ENCODE results near the gene CMA1. TPM values are rescaled to one million over a fixed set of nuclear protein-coding genes. Genes with fewer than 3 reads are reported as not detected.

The CMA1 gene
- total and polyA plus RNA-seq, 2 donors from 2014 or later, result 2.1 TPM; not detected in 1

Other genes with a start within 250 kb of the CMA1 start
- gene TGM1, start 245.1 kb downstream of the CMA1 start, total RNA-seq, result 13.1 TPM
- 4.5 TPM for gene TGM1, start 245.1 kb downstream of the CMA1 start, polyA plus RNA-seq (ENCODE audit: insufficient read depth, low read depth, low replicate concordance)
- gene RABGGTA, start 236.7 kb downstream of the CMA1 start, total RNA-seq, result 33.9 TPM
- 25.8 TPM for gene RABGGTA, start 236.7 kb downstream of the CMA1 start, polyA plus RNA-seq (ENCODE audit: insufficient read depth, low read depth, low replicate concordance)
- gene DHRS1, start 208.5 kb downstream of the CMA1 start, total RNA-seq, result 32.7 TPM
- gene DHRS1, start 208.5 kb downstream of the CMA1 start, polyA plus RNA-seq (ENCODE audit: insufficient read depth, low read depth, low replicate concordance), result 56.7 TPM
- gene NOP9, start 208.4 kb downstream of the CMA1 start, total RNA-seq, result 25.7 TPM
- 8.6 TPM for gene NOP9, start 208.4 kb downstream of the CMA1 start, polyA plus RNA-seq (ENCODE audit: insufficient read depth, low read depth, low replicate concordance)
- gene CIDEB, start 200.3 kb downstream of the CMA1 start, total RNA-seq, result 22.4 TPM
- gene CIDEB, start 200.3 kb downstream of the CMA1 start, polyA plus RNA-seq (ENCODE audit: insufficient read depth, low read depth, low replicate concordance), result 49.7 TPM
- gene LTB4R2, start 198.1 kb downstream of the CMA1 start, total RNA-seq, result 9.2 TPM
- gene LTB4R2, start 198.1 kb downstream of the CMA1 start, polyA plus RNA-seq (ENCODE audit: insufficient read depth, low read depth, low replicate concordance), result 0.67 TPM
- gene LTB4R, start 196.8 kb downstream of the CMA1 start, total RNA-seq, result 9.3 TPM
- 4.6 TPM for gene LTB4R, start 196.8 kb downstream of the CMA1 start, polyA plus RNA-seq (ENCODE audit: insufficient read depth, low read depth, low replicate concordance)
- 57.5 TPM for gene ADCY4, start 173.2 kb downstream of the CMA1 start, total RNA-seq
- 19.2 TPM for gene ADCY4, start 173.2 kb downstream of the CMA1 start, polyA plus RNA-seq (ENCODE audit: insufficient read depth, low read depth, low replicate concordance)
- 19.5 TPM for gene RIPK3, start 168.3 kb downstream of the CMA1 start, total RNA-seq
- 5.1 TPM for gene RIPK3, start 168.3 kb downstream of the CMA1 start, polyA plus RNA-seq (ENCODE audit: insufficient read depth, low read depth, low replicate concordance)
- 45.3 TPM for gene NFATC4, start 140.1 kb downstream of the CMA1 start, total RNA-seq
- gene NFATC4, start 140.1 kb downstream of the CMA1 start, polyA plus RNA-seq (ENCODE audit: insufficient read depth, low read depth, low replicate concordance), result 38.9 TPM
- 12.1 TPM for gene NYNRIN, start 109.3 kb downstream of the CMA1 start, total RNA-seq
- 4.4 TPM for gene NYNRIN, start 109.3 kb downstream of the CMA1 start, polyA plus RNA-seq (ENCODE audit: insufficient read depth, low read depth, low replicate concordance)
- 1.3 TPM for gene CBLN3, start 78.6 kb downstream of the CMA1 start, total RNA-seq
- gene CBLN3, start 78.6 kb downstream of the CMA1 start, polyA plus RNA-seq (ENCODE audit: insufficient read depth, low read depth, low replicate concordance), result 2.6 TPM
- gene KHNYN, start 78.3 kb downstream of the CMA1 start, total RNA-seq, result 53.9 TPM
- gene KHNYN, start 78.3 kb downstream of the CMA1 start, polyA plus RNA-seq (ENCODE audit: insufficient read depth, low read depth, low replicate concordance), result 9.7 TPM
- 62.3 TPM for gene SDR39U1, start 65.5 kb downstream of the CMA1 start, total RNA-seq
- 97.8 TPM for gene SDR39U1, start 65.5 kb downstream of the CMA1 start, polyA plus RNA-seq (ENCODE audit: insufficient read depth, low read depth, low replicate concordance)
- gene CTSG, start 68.0 kb upstream of the CMA1 start, total RNA-seq, result 11.9 TPM
- gene CTSG, start 68.0 kb upstream of the CMA1 start, polyA plus RNA-seq (ENCODE audit: insufficient read depth, low read depth, low replicate concordance), result 1.1 TPM
- gene GZMH, start 101.4 kb upstream of the CMA1 start, total RNA-seq, result 0.91 TPM
- 1.9 TPM for gene GZMH, start 101.4 kb upstream of the CMA1 start, polyA plus RNA-seq (ENCODE audit: insufficient read depth, low read depth, low replicate concordance)
- 1.6 TPM for gene GZMB, start 125.9 kb upstream of the CMA1 start, total RNA-seq
- gene GZMB, start 125.9 kb upstream of the CMA1 start, polyA plus RNA-seq (ENCODE audit: insufficient read depth, low read depth, low replicate concordance), result 0.86 TPM

Data from kidney (tissue), 2 donors.